ENCODE measurements around the gene CD80. TPM values are rescaled to one million over a fixed set of nuclear protein-coding genes. Genes with fewer than 3 reads are reported as not detected.
"Not testable (repeated sequence)": the region's sequence is repeated elsewhere in the genome, so short reads cannot be mapped to it uniquely, and the experiment has no call there.

CD80 gene
- total and polyA plus RNA-seq, 4 donors = 0.89 to 8.6 (median 4.2) TPM

DNA sequence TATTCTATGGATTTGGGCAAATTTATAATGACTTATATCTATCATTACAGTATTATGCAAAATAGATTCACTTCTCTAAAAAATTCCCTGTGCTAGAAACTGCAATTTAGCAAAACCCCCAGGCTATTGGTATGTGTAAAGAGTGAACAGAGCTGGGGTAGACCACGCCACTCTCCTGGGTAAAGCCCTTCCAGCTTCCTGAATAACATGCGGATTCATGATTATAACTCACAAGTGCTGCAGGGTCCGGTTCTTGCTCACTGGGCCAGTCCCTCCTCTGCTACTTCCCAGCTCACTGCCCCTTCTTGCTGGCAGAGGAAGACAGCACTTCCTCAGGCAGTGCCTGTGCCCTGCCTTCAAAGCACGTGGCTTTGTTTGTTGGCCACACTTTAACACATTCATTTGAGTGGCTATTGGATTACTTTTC lies 4.1 kb downstream of the CD80 start:
- H3K27me3 ChIP-seq (ENCODE audit: control insufficient read depth in 3 of 3, insufficient read depth in 3 of 3, low read length in 2 of 3) = no peaks in the 10 kb centered on the region
- DNase-seq (no peak), ATAC-seq (ENCODE audit: insufficient read depth, low FRiP score) (peak; percentile 49)
- H3K9me3 ChIP-seq (ENCODE audit: control insufficient read depth in 4 of 4, insufficient read depth in 3 of 4, low read length in 3 of 4) = no peaks in the 10 kb centered on the region
- H3K27ac ChIP-seq (ENCODE audit: low read depth in 1 of 2, low read length in 1 of 2) = no peak overlapping the region
- no peak overlapping the region for H3K4me3 ChIP-seq
- peaks cover 0 to 2% (median 0%) of the 10 kb centered on the region in 5 donors for H3K4me1 ChIP-seq (ENCODE audit: control insufficient read depth in 5 of 5, insufficient read depth in 5 of 5, low read length in 5 of 5)
- WGBS, 2 donors = 28 to 31% methylated on average over 4 of the region's 4 CpGs
- peaks cover 0 to 7% (median 0%) of the 10 kb centered on the region in 4 donors for H3K36me3 ChIP-seq (ENCODE audit: control insufficient read depth in 4 of 4, insufficient read depth in 4 of 4, low read length in 4 of 4)
- TF ChIP-seq, protein P1, sequence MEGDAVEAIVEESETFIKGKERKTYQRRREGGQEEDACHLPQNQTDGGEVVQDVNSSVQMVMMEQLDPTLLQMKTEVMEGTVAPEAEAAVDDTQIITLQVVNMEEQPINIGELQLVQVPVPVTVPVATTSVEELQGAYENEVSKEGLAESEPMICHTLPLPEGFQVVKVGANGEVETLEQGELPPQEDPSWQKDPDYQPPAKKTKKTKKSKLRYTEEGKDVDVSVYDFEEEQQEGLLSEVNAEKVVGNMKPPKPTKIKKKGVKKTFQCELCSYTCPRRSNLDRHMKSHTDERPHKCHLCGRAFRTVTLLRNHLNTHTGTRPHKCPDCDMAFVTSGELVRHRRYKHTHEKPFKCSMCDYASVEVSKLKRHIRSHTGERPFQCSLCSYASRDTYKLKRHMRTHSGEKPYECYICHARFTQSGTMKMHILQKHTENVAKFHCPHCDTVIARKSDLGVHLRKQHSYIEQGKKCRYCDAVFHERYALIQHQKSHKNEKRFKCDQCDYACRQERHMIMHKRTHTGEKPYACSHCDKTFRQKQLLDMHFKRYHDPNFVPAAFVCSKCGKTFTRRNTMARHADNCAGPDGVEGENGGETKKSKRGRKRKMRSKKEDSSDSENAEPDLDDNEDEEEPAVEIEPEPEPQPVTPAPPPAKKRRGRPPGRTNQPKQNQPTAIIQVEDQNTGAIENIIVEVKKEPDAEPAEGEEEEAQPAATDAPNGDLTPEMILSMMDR (IDR thresholded peaks at IDR 0.05; ENCODE audit: control extremely low read depth, extremely low read depth) = no peak
- no peak overlapping the region for H3K9ac ChIP-seq (ENCODE audit: insufficient read depth in 1 of 2, low read length in 2 of 2)

- DNase-seq = no peak
- Histone ChIP-seq H3K9ac (ENCODE audit: insufficient read depth in 1 of 2, low read length in 2 of 2) (no peak overlapping the region), H3K9me3 (ENCODE audit: control insufficient read depth in 4 of 4, insufficient read depth in 3 of 4, low read length in 3 of 4) (no peaks in the 10 kb centered on the region), H3K27ac (ENCODE audit: low read depth in 1 of 2, low read length in 1 of 2) (no peak overlapping the region), H3K36me3 (ENCODE audit: control insufficient read depth in 4 of 4, insufficient read depth in 4 of 4, low read length in 4 of 4) (peaks cover 0 to 7% (median 0%) of the 10 kb centered on the region in 4 donors), H3K4me1 (ENCODE audit: control insufficient read depth in 5 of 5, insufficient read depth in 5 of 5, low read length in 5 of 5) (peaks cover 0 to 2% (median 0%) of the 10 kb centered on the region in 5 donors), H3K27me3 (ENCODE audit: control insufficient read depth in 3 of 3, insufficient read depth in 3 of 3, low read length in 2 of 3) (no peaks in the 10 kb centered on the region), H3K4me3 (no peak overlapping the region)
- no peak for ATAC-seq (ENCODE audit: insufficient read depth, low FRiP score)
- WGBS, 2 donors = 66 to 69% methylated on average over 5 of the region's 5 CpGs
- TF ChIP-seq, protein P1 (IDR thresholded peaks at IDR 0.05; ENCODE audit: control extremely low read depth, extremely low read depth) = no peak
Measured at GRCh38 chr3:119553823-119554415, 5.5 kb downstream of the CD80 start.

- not testable (repeated sequence) for H3K27me3 ChIP-seq (ENCODE audit: control insufficient read depth in 3 of 3, insufficient read depth in 3 of 3, low read length in 2 of 3); H3K36me3 ChIP-seq (ENCODE audit: control insufficient read depth in 4 of 4, insufficient read depth in 4 of 4, low read length in 4 of 4); H3K4me1 ChIP-seq (ENCODE audit: control insufficient read depth in 5 of 5, insufficient read depth in 5 of 5, low read length in 5 of 5); ATAC-seq (ENCODE audit: insufficient read depth, low FRiP score); H3K9me3 ChIP-seq (ENCODE audit: control insufficient read depth in 4 of 4, insufficient read depth in 3 of 4, low read length in 3 of 4); DNase-seq; H3K9ac ChIP-seq (ENCODE audit: insufficient read depth in 1 of 2, low read length in 2 of 2); H3K27ac ChIP-seq (ENCODE audit: low read depth in 1 of 2, low read length in 1 of 2); H3K4me3 ChIP-seq
- 94 to 96% methylated on average over 6 of the region's 6 CpGs for WGBS, 2 donors
Measured at GRCh38 chr3:119552928-119553327, 6.5 kb downstream of the CD80 start.

DNA sequence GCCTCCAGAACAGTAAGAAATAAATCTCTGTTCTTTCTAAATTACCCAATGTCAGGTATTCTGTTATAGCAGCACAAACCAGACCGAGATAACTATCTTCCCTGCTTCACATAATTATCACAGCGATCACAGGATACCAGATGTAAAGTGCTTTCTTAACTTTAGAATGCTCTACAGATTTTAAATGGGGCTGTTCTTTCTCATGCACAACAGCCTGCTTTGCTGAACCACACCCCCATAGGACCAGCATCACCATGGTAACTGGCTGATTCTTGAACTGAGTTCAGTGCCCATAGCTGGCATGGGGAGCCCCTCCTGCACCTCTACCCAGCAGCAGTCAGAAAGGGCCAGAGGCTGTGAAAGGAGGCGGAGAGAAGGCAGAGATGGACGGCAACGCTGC lies 7.8 kb downstream of the CD80 start:
- TF ChIP-seq, protein P1 (IDR thresholded peaks at IDR 0.05; ENCODE audit: control extremely low read depth, extremely low read depth) = no peak
- ATAC-seq (ENCODE audit: insufficient read depth, low FRiP score) (no peak), DNase-seq (no peak)
- WGBS, 2 donors = 90 to 97% methylated on average over 5 of the region's 5 CpGs
- H3K9ac ChIP-seq (ENCODE audit: insufficient read depth in 1 of 2, low read length in 2 of 2) = no peak overlapping the region
- no peaks in the 10 kb centered on the region for H3K27me3 ChIP-seq (ENCODE audit: control insufficient read depth in 3 of 3, insufficient read depth in 3 of 3, low read length in 2 of 3)
- peaks cover 0 to 2% (median 0%) of the 10 kb centered on the region in 5 donors for H3K4me1 ChIP-seq (ENCODE audit: control insufficient read depth in 5 of 5, insufficient read depth in 5 of 5, low read length in 5 of 5)
- no peak overlapping the region for H3K4me3 ChIP-seq
- H3K9me3 ChIP-seq (ENCODE audit: control insufficient read depth in 4 of 4, insufficient read depth in 3 of 4, low read length in 3 of 4) = no peaks in the 10 kb centered on the region
- no peak overlapping the region for H3K27ac ChIP-seq (ENCODE audit: low read depth in 1 of 2, low read length in 1 of 2)
- H3K36me3 ChIP-seq (ENCODE audit: control insufficient read depth in 4 of 4, insufficient read depth in 4 of 4, low read length in 4 of 4) = peaks cover 0 to 7% (median 0%) of the 10 kb centered on the region in 4 donors
